ENCODE data around the gene DENND1B. TPM values are rescaled to one million over a fixed set of nuclear protein-coding genes. Genes with fewer than 3 reads are reported as not detected.

Gene DENND1B
- total RNA-seq, 4 donors from 2014 or later: 3.3 to 21.7 (median 8.9) TPM

DNA sequence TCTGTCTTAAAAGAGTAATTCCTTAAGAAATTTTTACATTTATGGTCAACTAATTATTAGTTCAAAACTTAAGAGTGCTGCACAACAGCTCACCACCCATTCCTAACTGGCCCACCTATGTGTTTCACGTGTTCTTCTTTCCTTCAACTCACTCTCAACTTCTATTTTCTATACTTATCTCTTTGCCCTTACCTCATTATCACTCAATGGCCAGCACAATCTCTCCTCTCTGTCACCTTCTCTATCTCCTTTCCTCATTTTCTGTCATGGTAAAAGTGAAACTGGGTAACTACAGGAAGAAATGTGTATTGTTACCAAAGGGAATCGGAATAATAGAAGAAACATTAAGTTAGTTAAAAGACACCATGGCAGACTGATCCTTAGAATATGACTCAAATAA, 43.1 kb downstream of the DENND1B start:
- no peak for ATAC-seq

DNA sequence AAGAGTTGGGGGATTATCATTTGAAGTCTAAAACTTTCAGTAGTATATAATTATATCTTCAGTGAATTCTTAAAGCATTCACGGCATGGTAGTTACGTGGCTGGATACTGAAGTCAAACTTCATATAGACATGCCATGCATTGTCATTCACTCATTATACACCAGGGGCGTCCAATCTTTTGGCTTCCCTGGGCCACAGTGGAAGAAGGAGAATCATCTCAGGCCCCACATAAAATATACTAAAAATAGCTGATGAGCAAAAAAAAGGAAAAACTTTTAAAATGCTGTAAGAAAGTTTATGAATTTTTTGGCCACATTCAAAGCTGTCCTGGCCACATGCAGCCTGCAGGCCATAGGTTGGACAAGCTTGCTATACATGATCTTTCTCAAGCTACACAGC, 43.8 kb downstream of the DENND1B start:
- Histone ChIP-seq H3K9me3 (no peaks in the 10 kb centered on the region), H3K27me3 (no peaks in the 10 kb centered on the region), H3K4me3 (no peak overlapping the region), H3K36me3 (no peaks in the 10 kb centered on the region), H3K4me1 (no peaks in the 10 kb centered on the region), H3K27ac (no peak overlapping the region)
- no peak for ATAC-seq
- no peak for DNase-seq
- intact Hi-C loops (cut with DNase I; ENCODE audit: low total_unique reads): no loop called here
- in situ Hi-C loops (cut with MboI; ENCODE audit: low sequenced_read_pairs in 4 of 4): no loop called here
- TF ChIP-seq, protein P1, sequence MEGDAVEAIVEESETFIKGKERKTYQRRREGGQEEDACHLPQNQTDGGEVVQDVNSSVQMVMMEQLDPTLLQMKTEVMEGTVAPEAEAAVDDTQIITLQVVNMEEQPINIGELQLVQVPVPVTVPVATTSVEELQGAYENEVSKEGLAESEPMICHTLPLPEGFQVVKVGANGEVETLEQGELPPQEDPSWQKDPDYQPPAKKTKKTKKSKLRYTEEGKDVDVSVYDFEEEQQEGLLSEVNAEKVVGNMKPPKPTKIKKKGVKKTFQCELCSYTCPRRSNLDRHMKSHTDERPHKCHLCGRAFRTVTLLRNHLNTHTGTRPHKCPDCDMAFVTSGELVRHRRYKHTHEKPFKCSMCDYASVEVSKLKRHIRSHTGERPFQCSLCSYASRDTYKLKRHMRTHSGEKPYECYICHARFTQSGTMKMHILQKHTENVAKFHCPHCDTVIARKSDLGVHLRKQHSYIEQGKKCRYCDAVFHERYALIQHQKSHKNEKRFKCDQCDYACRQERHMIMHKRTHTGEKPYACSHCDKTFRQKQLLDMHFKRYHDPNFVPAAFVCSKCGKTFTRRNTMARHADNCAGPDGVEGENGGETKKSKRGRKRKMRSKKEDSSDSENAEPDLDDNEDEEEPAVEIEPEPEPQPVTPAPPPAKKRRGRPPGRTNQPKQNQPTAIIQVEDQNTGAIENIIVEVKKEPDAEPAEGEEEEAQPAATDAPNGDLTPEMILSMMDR (IDR thresholded peaks at IDR 0.05 in 4 of 5, conservative IDR thresholded peaks at IDR 0.05 in 1 of 5): no peak
- TF ChIP-seq POLR2A (IDR thresholded peaks at IDR 0.05): no peak

More for the DNA sequence above, 43.1 kb downstream of the DENND1B start:
- no peaks in the 10 kb centered on the region for H3K27me3 ChIP-seq
- intact Hi-C loops (cut with DNase I; ENCODE audit: low total_unique reads) (no loop called here), in situ Hi-C loops (cut with MboI; ENCODE audit: low sequenced_read_pairs in 4 of 4) (no loop called here)
- no peak for DNase-seq
- H3K4me3 ChIP-seq: no peak overlapping the region
- no peak overlapping the region for H3K27ac ChIP-seq
- no peaks in the 10 kb centered on the region for H3K4me1 ChIP-seq
- H3K36me3 ChIP-seq: no peaks in the 10 kb centered on the region
- TF ChIP-seq, protein P1 (IDR thresholded peaks at IDR 0.05 in 4 of 5, conservative IDR thresholded peaks at IDR 0.05 in 1 of 5): no peak
- TF ChIP-seq POLR2A (IDR thresholded peaks at IDR 0.05): no peak
- H3K9me3 ChIP-seq: no peaks in the 10 kb centered on the region

DNA sequence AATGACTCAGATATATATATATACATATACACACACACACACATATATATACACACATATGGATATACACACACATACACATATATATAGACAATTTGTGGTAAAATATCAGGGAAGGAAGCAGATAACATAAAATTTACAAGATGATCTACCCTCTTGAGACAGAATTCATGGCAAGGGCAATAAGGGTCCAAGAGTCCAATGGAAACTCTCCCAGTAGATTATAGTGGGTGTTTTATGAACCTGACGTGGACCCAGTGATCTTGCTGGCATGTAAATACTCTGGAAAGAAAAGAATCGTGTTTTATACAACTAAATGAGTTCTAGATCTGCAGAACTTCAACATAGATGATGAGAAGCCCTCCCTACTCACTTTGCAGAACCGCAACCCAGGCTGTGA, 49.3 kb downstream of the DENND1B start:
- H3K4me3 ChIP-seq: no peak overlapping the region
- no peaks in the 10 kb centered on the region for H3K27me3 ChIP-seq
- H3K36me3 ChIP-seq: peaks cover 0 to 7% of the 10 kb centered on the region in 2 donors
- TF ChIP-seq, protein P1 (IDR thresholded peaks at IDR 0.05 in 4 of 5, conservative IDR thresholded peaks at IDR 0.05 in 1 of 5): no peak
- no peak for TF ChIP-seq POLR2A (IDR thresholded peaks at IDR 0.05)
- intact Hi-C loops (cut with DNase I; ENCODE audit: low total_unique reads) (no loop called here), in situ Hi-C loops (cut with MboI; ENCODE audit: low sequenced_read_pairs in 4 of 4) (no loop called here)
- peaks cover 0 to 9% (median 3%) of the 10 kb centered on the region in 3 donors for H3K9me3 ChIP-seq
- no peak for DNase-seq
- no peak for ATAC-seq
- no peak overlapping the region for H3K27ac ChIP-seq
- no peaks in the 10 kb centered on the region for H3K4me1 ChIP-seq

DNA sequence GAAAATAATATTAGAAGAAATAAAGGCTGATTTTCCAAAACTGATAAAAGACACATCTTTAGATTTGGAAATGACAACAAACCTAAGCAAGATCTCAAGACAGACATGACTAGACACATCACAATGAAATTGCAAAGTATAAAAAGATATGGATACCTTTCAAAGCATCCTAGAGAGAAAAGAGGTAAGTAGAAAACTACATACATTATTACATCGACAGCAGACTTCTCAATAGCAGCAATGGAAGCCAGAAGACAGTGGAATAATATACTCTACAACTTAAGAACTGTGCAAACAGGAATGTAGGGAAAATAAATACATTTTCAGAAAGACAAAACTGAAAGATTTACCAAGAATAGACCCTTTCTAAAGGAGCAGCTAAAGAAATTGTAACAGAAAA, 50.2 kb downstream of the DENND1B start:
- intact Hi-C loops (cut with DNase I; ENCODE audit: low total_unique reads) (no loop called here), in situ Hi-C loops (cut with MboI; ENCODE audit: low sequenced_read_pairs in 4 of 4) (no loop called here)
- Histone ChIP-seq H3K9me3 (peaks cover 0 to 9% (median 3%) of the 10 kb centered on the region in 3 donors), H3K4me1 (no peaks in the 10 kb centered on the region), H3K27me3 (no peaks in the 10 kb centered on the region), H3K27ac (no peak overlapping the region), H3K4me3 (no peak overlapping the region), H3K36me3 (peaks cover 0 to 7% of the 10 kb centered on the region in 2 donors)
- ATAC-seq: no peak
- TF ChIP-seq, protein P1 (IDR thresholded peaks at IDR 0.05 in 4 of 5, conservative IDR thresholded peaks at IDR 0.05 in 1 of 5): no peak
- no peak for TF ChIP-seq POLR2A (IDR thresholded peaks at IDR 0.05)
- DNase-seq: no peak

DNA sequence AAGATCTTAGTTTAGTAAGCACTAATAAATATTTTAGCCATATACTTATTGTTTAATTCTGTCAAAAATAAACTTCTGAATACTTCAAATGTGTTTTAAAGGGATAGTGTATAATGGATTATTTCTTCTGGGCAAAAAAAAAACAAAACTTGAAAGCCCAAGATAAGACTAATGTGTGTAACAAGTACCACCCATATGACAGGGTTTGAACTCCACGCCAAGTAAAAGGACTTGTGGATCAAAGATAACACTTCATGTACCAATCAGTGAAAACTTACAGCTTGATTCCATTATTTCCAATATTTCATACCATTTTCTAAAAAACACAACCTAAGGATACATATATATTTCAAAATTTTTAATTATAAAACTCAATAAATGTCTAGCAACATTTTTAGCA, 59.5 kb downstream of the DENND1B start:
- no peaks in the 10 kb centered on the region for H3K27me3 ChIP-seq
- H3K9me3 ChIP-seq: no peaks in the 10 kb centered on the region
- DNase-seq (no peak), ATAC-seq (no peak)
- no peak overlapping the region for H3K27ac ChIP-seq
- H3K4me1 ChIP-seq: no peaks in the 10 kb centered on the region
- intact Hi-C loops (cut with DNase I; ENCODE audit: low total_unique reads) (no loop called here), in situ Hi-C loops (cut with MboI; ENCODE audit: low sequenced_read_pairs in 4 of 4) (no loop called here)
- TF ChIP-seq, protein P1 (IDR thresholded peaks at IDR 0.05 in 4 of 5, conservative IDR thresholded peaks at IDR 0.05 in 1 of 5): no peak
- TF ChIP-seq POLR2A (IDR thresholded peaks at IDR 0.05): no peak
- no peaks in the 10 kb centered on the region for H3K36me3 ChIP-seq
- no peak overlapping the region for H3K4me3 ChIP-seq
